ENCODE data around the gene RAMAC.

- TF ChIP-seq POLR2A (IDR thresholded peaks at IDR 0.05; ENCODE audit: low read depth, low read length) (no peak), POLR2AphosphoS5 (IDR thresholded peaks at IDR 0.05; ENCODE audit: low read depth, low read length) (no peak), TAF1 (IDR thresholded peaks at IDR 0.05; ENCODE audit: low read depth, low read length) (no peak), SPI1 (IDR thresholded peaks at IDR 0.05; ENCODE audit: low read depth, low read length) (no peak), PAX5 (IDR thresholded peaks at IDR 0.05; ENCODE audit: insufficient read depth, low read length, severe bottlenecking) (no peak), POU2F2 (IDR thresholded peaks at IDR 0.05; ENCODE audit: low read depth, low read length) (no peak)
These were observed 14.1 kb downstream of the RAMAC start for GRCh38 chr15:82999905-83000671.

All from GM12891 (cell line).